ENCODE measurements around the gene PICALM. TPM values are rescaled to one million over a fixed set of nuclear protein-coding genes. Genes with fewer than 3 reads are reported as not detected.

Gene PICALM
- total and polyA plus RNA-seq, 12 donors: 33.9 to 217 (median 116) TPM

DNA sequence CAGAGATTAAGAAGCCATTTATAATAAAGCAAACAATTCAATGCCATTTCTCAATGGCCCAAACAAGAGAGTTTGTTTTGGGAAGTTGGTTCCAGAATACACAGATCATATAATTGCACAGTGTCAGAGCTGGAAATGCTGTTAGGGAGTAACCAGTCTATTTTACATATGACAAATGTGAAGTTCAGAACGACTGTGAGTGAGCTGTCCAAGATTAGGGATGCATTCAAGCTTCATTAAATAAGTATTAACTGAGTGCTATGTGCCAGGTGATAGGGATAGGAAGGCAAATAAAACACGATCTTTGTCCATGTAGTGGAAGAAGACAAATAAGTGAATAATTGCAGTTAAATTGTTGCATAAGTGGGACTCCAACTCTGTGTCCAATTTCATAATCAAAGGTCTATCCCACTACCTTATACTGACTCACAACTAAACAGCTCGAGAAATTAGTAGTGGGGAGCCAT lies 33.1 kb upstream of the PICALM start:
- WGBS, 4 donors: 53 to 67% (median 59%) methylated on average over 3 of the region's 3 CpGs
- Histone ChIP-seq H3K9me3 (replicated peaks in 1 of 3) (no peaks in the 10 kb centered on the region), H3K27ac (no peak overlapping the region), H3K27me3 (no peaks in the 10 kb centered on the region), H3K4me1 (replicated peaks in 1 of 2) (no peaks in the 10 kb centered on the region), H3K36me3 (replicated peaks in 1 of 2) (no peaks in the 10 kb centered on the region), H3K4me3 (no peak overlapping the region)
- DNase-seq: no peak
- no peak for TF ChIP-seq POLR2A (IDR thresholded peaks at IDR 0.05)
- TF ChIP-seq, protein P1, sequence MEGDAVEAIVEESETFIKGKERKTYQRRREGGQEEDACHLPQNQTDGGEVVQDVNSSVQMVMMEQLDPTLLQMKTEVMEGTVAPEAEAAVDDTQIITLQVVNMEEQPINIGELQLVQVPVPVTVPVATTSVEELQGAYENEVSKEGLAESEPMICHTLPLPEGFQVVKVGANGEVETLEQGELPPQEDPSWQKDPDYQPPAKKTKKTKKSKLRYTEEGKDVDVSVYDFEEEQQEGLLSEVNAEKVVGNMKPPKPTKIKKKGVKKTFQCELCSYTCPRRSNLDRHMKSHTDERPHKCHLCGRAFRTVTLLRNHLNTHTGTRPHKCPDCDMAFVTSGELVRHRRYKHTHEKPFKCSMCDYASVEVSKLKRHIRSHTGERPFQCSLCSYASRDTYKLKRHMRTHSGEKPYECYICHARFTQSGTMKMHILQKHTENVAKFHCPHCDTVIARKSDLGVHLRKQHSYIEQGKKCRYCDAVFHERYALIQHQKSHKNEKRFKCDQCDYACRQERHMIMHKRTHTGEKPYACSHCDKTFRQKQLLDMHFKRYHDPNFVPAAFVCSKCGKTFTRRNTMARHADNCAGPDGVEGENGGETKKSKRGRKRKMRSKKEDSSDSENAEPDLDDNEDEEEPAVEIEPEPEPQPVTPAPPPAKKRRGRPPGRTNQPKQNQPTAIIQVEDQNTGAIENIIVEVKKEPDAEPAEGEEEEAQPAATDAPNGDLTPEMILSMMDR (IDR thresholded peaks at IDR 0.05): no peak
- intact Hi-C loops (cut with DNase I): no loop called here

DNA sequence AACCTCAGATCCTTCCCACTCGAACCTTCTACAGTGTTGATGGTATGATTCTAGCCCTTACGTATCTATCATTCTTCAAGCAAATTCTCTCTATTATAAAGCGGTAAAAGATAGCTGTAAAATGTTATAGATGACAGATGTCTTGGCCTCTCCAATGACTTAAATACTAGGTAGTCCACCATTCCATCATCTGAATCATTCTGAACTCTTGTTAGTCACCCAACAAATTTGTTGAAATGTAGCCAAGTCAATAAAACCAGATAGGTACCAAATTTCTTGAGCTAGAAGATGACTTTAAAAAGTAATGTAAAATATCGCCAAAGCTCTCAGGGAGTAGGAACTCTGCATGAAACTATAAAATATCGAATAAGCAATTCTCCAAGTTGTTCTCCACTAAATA lies 32.6 kb upstream of the PICALM start:
- Histone ChIP-seq H3K9me3 (replicated peaks in 1 of 3) (no peaks in the 10 kb centered on the region), H3K4me1 (replicated peaks in 1 of 2) (no peaks in the 10 kb centered on the region), H3K27ac (no peak overlapping the region), H3K36me3 (replicated peaks in 1 of 2) (no peaks in the 10 kb centered on the region), H3K4me3 (no peak overlapping the region), H3K27me3 (no peaks in the 10 kb centered on the region)
- intact Hi-C loops (cut with DNase I): no loop called here
- 87 to 92% (median 90%) methylated on average over 5 of the region's 5 CpGs for WGBS, 4 donors
- no peak for DNase-seq
- TF ChIP-seq, protein P1 (IDR thresholded peaks at IDR 0.05): no peak
- no peak for TF ChIP-seq POLR2A (IDR thresholded peaks at IDR 0.05)

DNA sequence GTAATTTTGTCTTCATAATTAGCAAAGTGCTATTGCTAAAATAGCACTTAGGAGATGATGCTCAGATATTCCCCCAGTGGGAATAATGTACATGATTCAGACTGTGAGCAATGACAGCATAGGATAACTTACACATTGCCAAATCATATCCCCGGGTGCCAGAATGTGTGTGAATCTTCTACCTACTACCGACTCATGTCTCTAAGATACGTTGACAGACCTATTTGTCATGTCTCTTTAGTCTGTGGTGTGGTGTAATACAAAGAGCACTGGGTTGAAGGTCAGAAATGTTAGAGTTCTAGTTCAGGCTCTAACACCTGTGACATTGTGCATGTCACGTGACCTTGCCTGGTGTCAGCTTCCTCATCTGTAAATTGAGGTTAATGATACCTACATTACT lies 31.0 kb upstream of the PICALM start:
- Histone ChIP-seq H3K27me3 (no peaks in the 10 kb centered on the region), H3K36me3 (replicated peaks in 1 of 2) (no peaks in the 10 kb centered on the region), H3K4me1 (replicated peaks in 1 of 2) (no peaks in the 10 kb centered on the region), H3K4me3 (no peak overlapping the region), H3K27ac (no peak overlapping the region), H3K9me3 (replicated peaks in 1 of 3) (no peaks in the 10 kb centered on the region)
- intact Hi-C loops (cut with DNase I): no loop called here
- no peak for DNase-seq
- no peak for TF ChIP-seq POLR2A (IDR thresholded peaks at IDR 0.05)
- TF ChIP-seq, protein P1 (IDR thresholded peaks at IDR 0.05): no peak
- 58 to 87% (median 67%) methylated on average over 4 of the region's 4 CpGs for WGBS, 4 donors

DNA sequence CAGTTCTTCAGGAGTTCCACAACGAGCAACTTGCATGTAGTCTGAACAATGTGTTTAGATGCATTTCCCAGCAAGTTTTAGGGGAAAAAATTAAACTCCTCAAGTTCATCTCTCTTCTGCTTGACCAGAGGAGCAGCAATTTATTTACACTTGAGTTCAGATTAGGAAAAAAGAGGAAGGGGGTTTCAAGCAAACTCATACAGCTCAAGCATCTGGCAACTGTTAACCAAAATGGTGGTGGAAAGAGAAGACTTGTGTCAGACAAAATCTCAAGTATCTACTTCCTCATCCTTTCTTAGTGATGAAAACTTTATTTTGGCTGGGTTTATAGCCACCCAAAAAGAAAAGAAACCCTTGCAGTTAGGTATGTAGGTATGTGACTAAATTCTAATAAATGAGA lies 29.1 kb upstream of the PICALM start:
- DNase-seq: no peak
- no peak for TF ChIP-seq POLR2A (IDR thresholded peaks at IDR 0.05)
- TF ChIP-seq, protein P1 (IDR thresholded peaks at IDR 0.05): no peak
- Histone ChIP-seq H3K27ac (no peak overlapping the region), H3K4me3 (no peak overlapping the region), H3K27me3 (no peaks in the 10 kb centered on the region), H3K9me3 (replicated peaks in 1 of 3) (no peaks in the 10 kb centered on the region), H3K4me1 (replicated peaks in 1 of 2) (no peaks in the 10 kb centered on the region), H3K36me3 (replicated peaks in 1 of 2) (no peaks in the 10 kb centered on the region)
- intact Hi-C loops (cut with DNase I): no loop called here
- 74 to 92% (median 85%) methylated on average over 1 of the region's 1 CpG for WGBS, 4 donors

Measured in adrenal gland (tissue), 12 donors.